ENCODE data around the gene CCNJL.

CCNJL gene

DNA sequence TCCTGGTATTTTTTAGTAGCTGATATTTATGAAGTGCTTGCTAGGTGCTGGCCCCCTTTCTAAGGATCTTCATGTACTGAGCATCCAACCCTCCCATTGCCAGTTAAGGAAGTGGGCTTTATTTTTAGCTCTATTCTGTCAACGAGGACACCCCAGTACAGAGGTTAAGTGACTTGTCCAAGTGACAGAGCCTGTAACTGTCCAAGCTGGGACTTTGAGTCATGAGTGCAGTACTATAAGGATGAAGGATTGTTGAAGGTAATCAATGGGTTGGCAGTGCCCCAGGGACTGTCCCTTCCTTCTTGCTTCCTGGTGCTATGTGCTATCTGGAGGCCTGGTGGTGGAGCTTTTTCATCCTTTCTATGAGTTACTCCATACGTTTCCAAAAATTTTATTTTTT lies 101.0 kb downstream of the CCNJL start:
- no peak for DNase-seq

GRCh38 chr5:160210606-160211005 lies 101.8 kb downstream of the CCNJL start:
- DNase-seq: no peak

DNA sequence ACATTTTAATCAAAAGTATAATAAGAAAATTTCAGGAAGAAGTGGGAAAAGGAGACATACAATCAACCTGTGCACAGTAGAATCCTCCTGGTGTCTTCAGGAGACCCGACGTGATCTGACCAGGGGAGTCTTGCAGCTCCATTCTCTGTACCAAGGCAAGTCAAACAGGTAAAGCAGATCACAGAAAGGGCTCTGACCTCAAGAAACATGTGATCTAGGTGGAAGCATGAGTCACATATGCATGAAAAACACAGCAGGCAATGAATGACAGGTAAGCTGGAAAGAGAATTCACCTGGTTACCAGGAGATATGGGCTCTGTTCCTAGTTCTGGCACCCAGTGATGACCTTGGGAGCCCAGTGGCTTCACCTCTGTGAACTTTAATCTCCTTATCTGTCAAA lies 102.4 kb downstream of the CCNJL start:
- DNase-seq: no peak

GRCh38 chr5:160207061-160207460 lies 105.3 kb downstream of the CCNJL start:
- DNase-seq: no peak

Measured in hippocampal formation (tissue), 2 donors.